ENCODE results near the gene SPACA1.

- TF ChIP-seq SP1 (IDR thresholded peaks at IDR 0.05) (no peak), BHLHE40 (IDR thresholded peaks at IDR 0.05; ENCODE audit: borderline replicate concordance) (no peak), SUZ12 (IDR thresholded peaks at IDR 0.05) (no peak), ELF4 (IDR thresholded peaks at IDR 0.05) (no peak), ARNT (IDR thresholded peaks at IDR 0.05) (no peak), TARDBP (IDR thresholded peaks at IDR 0.05) (no peak), FOXM1 (IDR thresholded peaks at IDR 0.05; ENCODE audit: borderline replicate concordance) (no peak), FOXA1 (IDR thresholded peaks at IDR 0.05) (no peak), FOXK2 (IDR thresholded peaks at IDR 0.05) (no peak), NFRKB (IDR thresholded peaks at IDR 0.05) (no peak), ZNF384 (IDR thresholded peaks at IDR 0.05) (no peak), L3MBTL2 (conservative IDR thresholded peaks at IDR 0.05) (no peak), PKNOX1 (IDR thresholded peaks at IDR 0.05) (no peak), LEF1 (IDR thresholded peaks at IDR 0.05; ENCODE audit: borderline replicate concordance) (no peak)
These were observed 41.1 kb upstream of the SPACA1 start for GRCh38 chr6:88006557-88006956.

Measured in HEK293T (cell line).